Trophoblast cell (in vitro differentiated cells and primary cell): ENCODE measurements around the gene KCMF1.

Experiments
- DNase-seq, 2 donors: peaks; one replicate each; pipeline ENCODE4 v3.0.0-alpha.2; 2016
- H2AFZ ChIP-seq: 2 replicates; pipeline ENCODE4 v1.6.1; 2013; ENCODE audit warnings: low read length, moderate library complexity, mild to moderate bottlenecking; ENCODE audit not compliant: insufficient read depth, poor library complexity
- H2AK5ac ChIP-seq: 2 replicates; pipeline ENCODE4 v1.6.1; 2013; ENCODE audit warnings: mild to moderate bottlenecking, low read length
- H2BK120ac ChIP-seq: 2 replicates; pipeline ENCODE4 v1.6.1; 2013; ENCODE audit warnings: low read length, mild to moderate bottlenecking, moderate library complexity; ENCODE audit not compliant: insufficient read depth, poor library complexity
- H2BK12ac ChIP-seq: 2 replicates; pipeline ENCODE4 v1.6.1; 2013; ENCODE audit warnings: mild to moderate bottlenecking, low read length, moderate library complexity
- H2BK5ac ChIP-seq: 2 replicates; pipeline ENCODE4 v1.6.1; 2013; ENCODE audit warnings: low read length, low read depth, moderate library complexity, mild to moderate bottlenecking; ENCODE audit not compliant: poor library complexity
- H3K14ac ChIP-seq: 2 replicates; pipeline ENCODE4 v1.6.1; 2013; ENCODE audit warnings: mild to moderate bottlenecking, low read length
- H3K18ac ChIP-seq: 2 replicates; pipeline ENCODE4 v1.6.1; 2013; ENCODE audit warnings: mild to moderate bottlenecking, low read length
- H3K23ac ChIP-seq: 2 replicates; pipeline ENCODE4 v1.6.1; 2013; ENCODE audit warnings: low read length
- H3K27ac ChIP-seq: 2 replicates; pipeline ENCODE4 v1.5.1; 2013; ENCODE audit warnings: low read depth, mild to moderate bottlenecking, inconsistent platforms, low read length, moderate library complexity
- H3K27me3 ChIP-seq: 2 replicates; pipeline ENCODE4 v1.6.1; 2013; ENCODE audit warnings: inconsistent platforms, mild to moderate bottlenecking, low read length, moderate library complexity; ENCODE audit not compliant: insufficient read depth
- H3K36me3 ChIP-seq, 2 experiments: 1 replicate in 1 of 2; 2 replicates in 1 of 2; pipeline ENCODE4 v1.6.1; 2013; ENCODE audit warnings: low read length in 2 of 2, mild to moderate bottlenecking in 2 of 2, moderate library complexity in 1 of 2; ENCODE audit not compliant: insufficient read depth in 2 of 2, control insufficient read depth in 1 of 2
- H3K4ac ChIP-seq: 2 replicates; pipeline ENCODE4 v1.6.1; 2013; ENCODE audit warnings: low read depth, mild to moderate bottlenecking, low read length, moderate library complexity
- H3K4me1 ChIP-seq, 2 experiments: 1 replicate in 1 of 2; 2 replicates in 1 of 2; pipeline ENCODE4 v1.6.1; 2013; ENCODE audit warnings: low read length in 2 of 2, mild to moderate bottlenecking in 2 of 2, moderate library complexity in 1 of 2; ENCODE audit not compliant: insufficient read depth in 2 of 2, control insufficient read depth in 1 of 2
- H3K4me2 ChIP-seq: 2 replicates; pipeline ENCODE4 v1.6.1; 2013; ENCODE audit warnings: inconsistent platforms, mild to moderate bottlenecking, low read length, moderate library complexity
- H3K4me3 ChIP-seq: 2 replicates; pipeline ENCODE4 v1.5.1; 2013; ENCODE audit warnings: mild to moderate bottlenecking, low read depth, low read length, inconsistent platforms
- H3K79me1 ChIP-seq: one replicate; pipeline ENCODE4 v1.6.1; 2013; ENCODE audit warnings: low read length
- H3K79me2 ChIP-seq: 2 replicates; pipeline ENCODE4 v1.6.1; 2013; ENCODE audit warnings: low read length, mild to moderate bottlenecking; ENCODE audit not compliant: control insufficient read depth, insufficient read depth, poor library complexity
- H3K9ac ChIP-seq: 2 replicates; pipeline ENCODE4 v1.6.1; 2013; ENCODE audit warnings: mild to moderate bottlenecking, low read length
- H3K9me3 ChIP-seq: 2 replicates; pipeline ENCODE4 v1.6.1; 2013; ENCODE audit warnings: low read depth, mild to moderate bottlenecking, control low read depth, inconsistent platforms, low read length; ENCODE audit not compliant: insufficient read depth
- H4K12ac ChIP-seq: 2 replicates; pipeline ENCODE4 v1.6.1; 2013; ENCODE audit warnings: low read depth, mild to moderate bottlenecking, low read length, moderate library complexity
- H4K8ac ChIP-seq: 2 replicates; pipeline ENCODE4 v1.6.1; 2013; ENCODE audit warnings: low read depth, mild to moderate bottlenecking, low read length, moderate library complexity
- H4K91ac ChIP-seq: one replicate; pipeline ENCODE4 v1.6.1; 2013; ENCODE audit warnings: low read depth, mild to moderate bottlenecking, low read length, moderate library complexity
- WGBS: extraction: QIAGEN DNeasy Blood & Tissue Kit; methylation state at CpG from one replicate; pipeline ENCODE4 v1.1.7; 2013; ENCODE audit warnings: missing lambda C conversion rate; ENCODE audit not compliant: insufficient read length, insufficient coverage; ENCODE audit errors: extremely low coverage; 5-methylcytosine and 5-hydroxymethylcytosine counted together

The KCMF1 gene

GRCh38 chr2:85073033-85073432, 102.1 kb downstream of the KCMF1 start:
- Histone ChIP-seq H3K4me1 (no peaks in the 10 kb centered on the region), H2AFZ (no peak overlapping the region), H3K9me3 (no peaks in the 10 kb centered on the region), H3K27me3 (no peaks in the 10 kb centered on the region), H3K9ac (no peak overlapping the region), H4K12ac (no peak overlapping the region), H3K23ac (no peak overlapping the region), H2BK120ac (no peak overlapping the region), H3K14ac (no peak overlapping the region), H3K18ac (no peak overlapping the region), H3K36me3 (no peaks in the 10 kb centered on the region), H3K4me3 (no peak overlapping the region), H4K91ac (no peak overlapping the region), H4K8ac (no peak overlapping the region), H3K4me2 (no peak overlapping the region), H3K79me2 (no peaks in the 10 kb centered on the region), H2AK5ac (no peak overlapping the region), H3K27ac (no peak overlapping the region), H2BK5ac (no peak overlapping the region), H3K4ac (no peak overlapping the region), H2BK12ac (no peak overlapping the region), H3K79me1 (no peaks in the 10 kb centered on the region)
- no peak for DNase-seq
- WGBS = no CpG with 5 or more reads among the region's 3 CpGs

GRCh38 chr2:85076618-85077274, 105.8 kb downstream of the KCMF1 start:
- no CpG with 5 or more reads among the region's 9 CpGs for WGBS
- Histone ChIP-seq H2AFZ (no peak overlapping the region), H2BK12ac (no peak overlapping the region), H3K18ac (no peak overlapping the region), H2AK5ac (no peak overlapping the region), H3K23ac (no peak overlapping the region), H4K8ac (no peak overlapping the region), H3K79me1 (no peaks in the 10 kb centered on the region), H3K27me3 (no peaks in the 10 kb centered on the region), H2BK5ac (no peak overlapping the region), H3K4ac (no peak overlapping the region), H3K36me3 (no peaks in the 10 kb centered on the region), H3K9ac (no peak overlapping the region), H3K79me2 (no peaks in the 10 kb centered on the region), H3K14ac (no peak overlapping the region), H4K91ac (no peak overlapping the region), H3K4me3 (no peak overlapping the region), H3K27ac (no peak overlapping the region), H3K4me2 (no peak overlapping the region), H3K4me1 (no peaks in the 10 kb centered on the region), H4K12ac (no peak overlapping the region), H2BK120ac (no peak overlapping the region), H3K9me3 (no peaks in the 10 kb centered on the region)
- DNase-seq = no peak

GRCh38 chr2:85077859-85078419, 107.0 kb downstream of the KCMF1 start:
- H2AK5ac ChIP-seq = no peak overlapping the region
- no CpG with 5 or more reads among the region's 5 CpGs for WGBS

GRCh38 chr2:85078536-85078935, 107.6 kb downstream of the KCMF1 start:
- Histone ChIP-seq H2AFZ (no peak overlapping the region), H3K9ac (no peak overlapping the region), H2BK12ac (no peak overlapping the region), H3K4ac (no peak overlapping the region), H3K4me2 (no peak overlapping the region), H4K91ac (no peak overlapping the region), H2AK5ac (no peak overlapping the region), H3K4me1 (no peaks in the 10 kb centered on the region), H3K36me3 (no peaks in the 10 kb centered on the region), H3K4me3 (no peak overlapping the region), H3K9me3 (no peaks in the 10 kb centered on the region), H3K18ac (no peak overlapping the region), H2BK120ac (no peak overlapping the region), H3K79me1 (no peaks in the 10 kb centered on the region), H4K8ac (no peak overlapping the region), H3K27me3 (no peaks in the 10 kb centered on the region), H3K23ac (no peak overlapping the region), H2BK5ac (no peak overlapping the region), H3K14ac (no peak overlapping the region), H3K79me2 (no peaks in the 10 kb centered on the region), H4K12ac (no peak overlapping the region), H3K27ac (no peak overlapping the region)
- no peak for DNase-seq
- WGBS = no CpG with 5 or more reads among the region's 5 CpGs

More at GRCh38 chr2:85077859-85078419, 107.0 kb downstream of the KCMF1 start:
- no peak overlapping the region for H3K18ac ChIP-seq
- H3K36me3 ChIP-seq = no peaks in the 10 kb centered on the region
- H3K14ac ChIP-seq = no peak overlapping the region
- no peaks in the 10 kb centered on the region for H3K9me3 ChIP-seq
- no peak overlapping the region for H3K4ac ChIP-seq
- no peak overlapping the region for H4K8ac ChIP-seq
- no peak overlapping the region for H3K4me3 ChIP-seq
- no peak for DNase-seq
- H3K9ac ChIP-seq = no peak overlapping the region
- H4K91ac ChIP-seq = no peak overlapping the region
- no peak overlapping the region for H3K27ac ChIP-seq
- no peaks in the 10 kb centered on the region for H3K27me3 ChIP-seq
- H2BK5ac ChIP-seq = no peak overlapping the region
- H4K12ac ChIP-seq = no peak overlapping the region
- H2AFZ ChIP-seq = no peak overlapping the region
- H2BK12ac ChIP-seq = no peak overlapping the region
- no peak overlapping the region for H3K23ac ChIP-seq
- H3K79me2 ChIP-seq = no peaks in the 10 kb centered on the region
- no peaks in the 10 kb centered on the region for H3K79me1 ChIP-seq
- H2BK120ac ChIP-seq = no peak overlapping the region
- H3K4me2 ChIP-seq = no peak overlapping the region
- no peaks in the 10 kb centered on the region for H3K4me1 ChIP-seq
